GM21529 (cell line): Measurements from ENCODE around the gene BBOX1.

ENCODE experiments used
- ATAC-seq: cut with Tn5 transposase; IDR thresholded peaks from one replicate; pipeline ENCODE4 v1.9.1; 2021; ENCODE audit not compliant: unreplicated experiment

The BBOX1 gene

GRCh38 chr11:27024865-27025264 lies 15.8 kb upstream of the BBOX1 start:
- ATAC-seq, result no peak

- ATAC-seq, result no peak
These were observed 15.2 kb upstream of the BBOX1 start for GRCh38 chr11:27025312-27025955.

GRCh38 chr11:27025957-27026733 lies 14.5 kb upstream of the BBOX1 start:
- ATAC-seq, result no peak

GRCh38 chr11:27028561-27028965 lies 12.1 kb upstream of the BBOX1 start:
- ATAC-seq, result no peak

DNA sequence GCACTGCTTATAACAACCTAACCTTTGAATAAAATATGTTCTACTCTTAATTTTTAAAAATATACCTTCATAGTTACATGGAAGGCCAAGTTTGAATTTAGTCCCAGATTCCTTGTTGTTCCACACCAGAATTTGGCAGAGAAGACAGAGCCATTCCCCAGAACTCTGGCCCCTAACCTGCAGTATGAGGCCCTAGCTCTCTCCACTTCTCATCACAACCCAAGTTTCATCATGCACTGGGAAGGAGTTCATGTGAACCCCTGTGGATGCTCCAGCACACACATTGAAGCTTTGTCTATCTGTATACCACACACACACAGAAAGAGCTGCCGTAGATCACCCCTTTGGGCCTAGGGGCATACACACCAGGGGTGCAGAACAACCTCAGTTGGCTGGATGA lies 10.6 kb upstream of the BBOX1 start:
- no peak for ATAC-seq

DNA sequence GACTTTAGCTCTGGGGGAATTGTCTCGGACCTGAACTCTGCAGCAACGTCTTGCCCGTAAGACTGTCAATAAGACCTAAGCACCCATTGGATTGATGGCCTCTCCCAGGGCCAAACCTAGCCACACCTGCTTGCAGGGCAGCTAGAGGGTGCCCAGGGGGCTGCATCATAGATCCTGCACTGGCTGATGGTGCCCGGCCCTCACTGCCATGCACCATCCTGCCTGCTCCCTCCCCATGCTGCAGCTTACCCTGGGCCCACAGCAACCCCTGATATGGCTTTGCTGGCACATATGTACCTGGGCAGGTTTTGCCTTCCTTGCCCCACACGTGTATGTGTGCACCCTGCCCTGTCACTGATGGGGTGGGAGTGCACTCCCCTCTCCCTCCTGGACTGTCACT lies 8.9 kb upstream of the BBOX1 start:
- no peak for ATAC-seq

- ATAC-seq, result no peak
These were observed 742 bp upstream of the BBOX1 start for GRCh38 chr11:27039873-27040272.

DNA sequence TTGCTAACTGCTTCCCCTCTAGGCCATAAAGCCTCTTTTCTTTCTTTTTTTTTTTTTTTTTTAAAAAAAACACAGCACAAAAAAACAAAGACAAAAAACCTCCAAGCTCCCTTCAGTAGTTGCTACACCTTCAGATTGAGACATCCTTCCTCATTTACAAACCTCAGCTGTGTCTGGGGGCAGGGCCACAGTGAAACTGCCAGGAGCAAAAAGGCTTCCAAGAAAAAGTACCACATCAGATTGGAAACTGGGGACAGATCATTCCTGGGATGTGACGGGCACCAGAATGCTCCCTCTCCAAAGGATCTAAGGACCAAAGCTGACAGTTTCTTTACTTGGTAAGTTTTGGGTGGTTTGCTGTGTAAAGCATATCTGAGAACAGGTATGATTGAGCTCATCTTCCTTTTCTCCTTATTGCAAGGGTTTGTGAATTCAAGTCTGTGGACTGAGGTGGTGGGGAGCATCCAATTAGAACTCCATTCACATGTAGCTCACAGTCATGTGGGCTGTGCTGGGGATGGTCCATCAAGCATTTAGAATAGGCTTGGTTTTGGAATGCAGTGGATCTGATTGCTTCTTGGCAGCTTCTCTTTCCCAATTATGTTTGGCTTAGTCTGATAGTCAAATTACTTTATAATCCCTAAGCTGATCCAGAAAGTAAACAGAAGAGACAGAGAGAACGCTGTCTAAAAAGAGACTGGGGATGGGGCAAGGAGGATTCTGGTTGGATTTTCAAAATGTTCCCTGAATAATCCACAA lies 705 bp downstream of the BBOX1 start:
- ATAC-seq, result no peak

GRCh38 chr11:27046956-27047355 lies 6.3 kb downstream of the BBOX1 start:
- ATAC-seq, result no peak

- no peak for ATAC-seq
These were observed 12.1 kb downstream of the BBOX1 start for GRCh38 chr11:27052668-27053067.

- no peak for ATAC-seq
These were observed 14.6 kb downstream of the BBOX1 start for GRCh38 chr11:27055065-27055682.

- ATAC-seq, result no peak
These were observed 16.6 kb downstream of the BBOX1 start for GRCh38 chr11:27057091-27057780.

DNA sequence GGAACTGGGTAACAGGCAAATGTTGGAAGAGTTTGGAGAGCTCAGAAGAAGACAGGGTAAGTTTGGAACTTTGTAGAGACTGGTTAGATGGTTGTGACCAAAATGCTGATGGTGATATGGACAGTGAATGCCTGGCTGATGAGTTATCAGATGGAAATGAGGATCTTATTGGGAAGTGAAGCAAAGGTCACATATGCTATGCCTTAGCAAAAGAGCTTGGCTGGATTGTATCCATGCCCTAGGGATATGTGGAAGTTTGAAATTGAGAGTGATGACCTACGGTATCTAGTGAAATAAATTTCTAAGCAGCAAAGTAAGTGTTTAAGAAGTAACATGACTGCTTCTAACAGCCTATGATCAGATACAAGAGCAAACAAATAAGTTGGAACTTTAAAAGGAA lies 17.8 kb downstream of the BBOX1 start:
- ATAC-seq, result no peak

DNA sequence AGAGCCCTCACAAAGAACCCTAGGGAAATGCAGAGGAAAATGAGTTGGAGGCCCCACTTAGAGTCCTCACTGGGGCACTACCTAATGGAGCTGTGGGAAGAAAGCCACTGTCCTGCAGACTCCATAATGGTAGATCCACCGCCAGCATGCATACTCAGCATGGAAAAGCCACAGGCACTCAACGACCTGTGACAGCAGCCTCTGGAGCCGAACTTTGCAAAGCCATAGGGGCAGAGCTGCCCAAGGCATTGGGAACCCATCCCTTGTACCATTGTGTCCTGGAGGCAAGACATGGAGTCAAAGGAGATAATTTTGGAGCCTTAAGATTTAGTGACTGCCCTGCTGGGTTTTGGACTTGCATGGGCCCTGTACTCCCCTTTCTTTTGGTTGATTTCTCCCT lies 18.8 kb downstream of the BBOX1 start:
- ATAC-seq, result no peak

- ATAC-seq, result no peak
These were observed 20.3 kb downstream of the BBOX1 start for GRCh38 chr11:27060816-27061460.

GRCh38 chr11:27061461-27061821 lies 20.8 kb downstream of the BBOX1 start:
- no peak for ATAC-seq

DNA sequence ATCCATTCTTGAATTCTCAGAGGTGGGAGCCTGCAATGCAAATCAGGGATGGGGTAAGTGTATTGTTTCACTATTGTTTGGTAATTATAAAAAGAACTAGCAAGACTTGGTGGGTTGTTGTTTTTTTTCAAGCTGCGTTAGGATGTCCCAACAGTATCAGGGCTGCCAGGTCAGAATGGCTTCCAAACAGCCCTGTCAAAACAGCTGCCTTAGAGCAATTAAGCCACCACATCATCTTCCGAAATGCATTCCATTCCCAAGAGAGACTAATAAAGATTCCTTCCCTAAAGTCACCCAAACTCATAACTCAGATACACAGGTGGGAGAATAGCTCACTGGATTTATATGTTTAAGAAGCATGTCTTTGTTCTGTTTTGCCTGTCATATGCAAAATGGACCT lies 23.5 kb downstream of the BBOX1 start:
- no peak for ATAC-seq

- ATAC-seq, result no peak
These were observed 34.6 kb downstream of the BBOX1 start for GRCh38 chr11:27075192-27075591.

DNA sequence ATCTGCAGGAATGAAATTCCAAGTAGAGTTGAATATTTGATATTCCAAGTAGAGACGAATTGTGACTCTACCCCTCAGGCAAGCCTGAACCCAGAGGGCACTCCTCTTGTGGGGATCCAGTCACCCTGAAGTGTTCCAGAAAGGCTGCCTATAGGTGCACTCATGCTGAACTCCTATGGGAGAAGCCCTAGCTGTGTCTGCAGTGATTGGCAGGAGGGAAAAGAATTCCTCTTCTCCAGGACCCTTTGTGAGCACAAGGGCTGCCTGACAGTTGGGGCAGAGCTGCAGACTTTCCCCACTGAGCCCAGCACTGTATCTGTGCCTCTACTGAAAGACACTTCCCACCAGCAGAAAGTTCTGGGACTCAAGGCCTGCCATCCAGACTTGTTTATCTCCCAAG lies 35.0 kb downstream of the BBOX1 start:
- ATAC-seq, result no peak

DNA sequence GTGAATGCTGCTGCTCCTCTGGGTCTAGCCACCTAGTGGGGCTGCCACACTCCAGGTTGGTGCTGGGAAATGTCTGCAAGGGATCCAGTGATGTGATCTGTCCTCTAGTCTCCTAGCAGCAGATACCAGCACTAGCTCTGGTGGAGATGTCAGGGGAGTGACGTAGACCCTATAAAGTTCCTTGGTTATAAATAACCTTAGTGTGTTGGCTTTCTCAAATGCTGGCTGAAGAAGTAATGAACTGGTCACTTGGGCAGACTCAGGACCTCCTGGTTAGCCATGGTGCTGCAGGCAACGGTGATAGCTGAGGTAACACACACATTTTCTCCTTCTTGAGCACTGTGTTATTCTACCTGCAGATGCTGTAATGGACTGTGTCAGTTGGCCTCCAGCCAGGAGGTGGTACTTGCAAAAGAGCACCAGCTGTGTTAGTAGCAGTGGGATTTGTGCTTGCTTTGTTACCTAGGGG lies 35.5 kb downstream of the BBOX1 start:
- ATAC-seq, result no peak
